HG03039 (cell line): ENCODE results near the gene NME1.
"Not testable (repeated sequence)": the region's sequence is repeated elsewhere in the genome, so short reads cannot be mapped to it uniquely, and the experiment has no call there.

Experiments used
- ATAC-seq: cut with Tn5 transposase; IDR thresholded peaks from one replicate; pipeline ENCODE4 v1.9.1; 2021; ENCODE audit warnings: mild to moderate bottlenecking, moderate library complexity; ENCODE audit not compliant: unreplicated experiment

NME1 gene

DNA sequence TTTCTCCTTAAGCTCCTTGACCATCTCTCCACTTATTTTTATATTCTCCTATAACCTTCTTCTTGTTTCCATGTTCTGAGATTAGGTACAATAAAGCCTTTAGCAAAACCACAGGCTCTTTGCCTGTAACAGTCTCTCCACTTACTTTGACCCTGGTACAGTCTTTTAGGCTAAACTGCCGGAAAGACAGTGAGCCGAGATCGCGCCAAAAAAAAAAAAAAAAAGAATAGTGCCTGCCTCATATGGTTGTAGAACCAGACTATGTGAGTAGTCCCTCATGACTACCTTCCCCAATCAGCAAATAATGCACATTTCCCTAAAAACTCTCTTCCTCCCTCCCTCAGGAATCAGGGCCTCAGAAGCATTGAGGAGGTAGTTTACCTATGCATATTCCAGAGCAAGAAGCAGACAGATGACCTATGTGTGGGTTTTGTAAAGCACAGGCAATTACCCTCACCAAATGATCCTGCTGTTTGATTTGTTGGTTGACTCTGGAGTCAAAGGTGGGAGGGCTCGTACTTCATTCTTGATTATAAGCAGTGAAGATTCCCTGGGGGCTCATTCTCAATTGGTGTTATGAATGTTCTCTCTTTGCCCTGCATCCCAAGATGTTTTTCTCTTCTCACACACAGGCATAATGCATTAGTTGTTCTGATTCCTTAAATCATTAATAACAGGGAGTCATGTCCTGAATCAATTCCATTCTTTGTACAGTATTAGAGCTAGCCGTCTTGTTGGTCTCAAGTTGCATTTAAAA is 8.9 kb upstream of the NME1 start:
- ATAC-seq: no peak

DNA sequence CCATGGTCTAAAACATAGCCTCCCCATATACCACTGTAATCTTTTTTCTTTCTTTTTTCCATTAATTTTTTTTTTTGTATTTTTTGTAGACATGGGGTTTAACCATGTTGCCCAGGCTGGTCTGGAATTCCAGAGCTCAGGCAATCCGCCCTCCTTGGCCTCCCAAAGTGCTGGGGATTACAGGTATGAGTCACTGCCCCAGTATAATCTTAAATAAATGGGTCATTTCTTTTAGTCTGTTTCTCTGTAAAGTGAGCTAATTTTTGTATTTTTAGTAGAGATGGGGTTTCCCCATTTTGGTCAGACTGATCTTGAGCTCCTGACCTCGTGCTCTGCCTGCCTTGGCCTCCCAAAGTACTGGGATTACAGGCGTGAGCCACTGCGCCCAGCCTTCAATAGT is 5.7 kb upstream of the NME1 start:
- no peak for ATAC-seq

GRCh38 chr17:51149163-51149562 is 4.2 kb upstream of the NME1 start:
- ATAC-seq: no peak

GRCh38 chr17:51150932-51151331 is 2.4 kb upstream of the NME1 start:
- no peak for ATAC-seq

GRCh38 chr17:51152766-51153209 is 571 bp upstream of the NME1 start:
- no peak for ATAC-seq

DNA sequence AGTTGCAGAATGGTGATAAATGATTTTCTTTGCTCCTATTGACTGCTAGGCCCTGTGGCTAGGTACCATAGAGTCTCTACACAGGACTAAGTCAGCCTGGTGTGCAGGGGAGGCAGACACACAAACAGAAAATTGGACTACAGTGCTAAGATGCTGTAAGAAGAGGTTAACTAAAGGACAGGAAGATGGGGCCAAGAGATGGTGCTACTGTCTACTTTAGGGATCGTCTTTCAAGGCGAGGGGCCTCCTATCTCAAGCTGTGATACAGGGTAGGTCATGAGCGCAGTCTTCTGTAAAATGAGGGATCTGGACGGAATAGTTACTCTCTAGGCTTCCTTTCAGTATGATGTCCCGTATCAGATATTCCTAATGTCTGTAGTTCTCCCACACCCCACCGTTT is 817 bp downstream of the NME1 start:
- no peak for ATAC-seq

DNA sequence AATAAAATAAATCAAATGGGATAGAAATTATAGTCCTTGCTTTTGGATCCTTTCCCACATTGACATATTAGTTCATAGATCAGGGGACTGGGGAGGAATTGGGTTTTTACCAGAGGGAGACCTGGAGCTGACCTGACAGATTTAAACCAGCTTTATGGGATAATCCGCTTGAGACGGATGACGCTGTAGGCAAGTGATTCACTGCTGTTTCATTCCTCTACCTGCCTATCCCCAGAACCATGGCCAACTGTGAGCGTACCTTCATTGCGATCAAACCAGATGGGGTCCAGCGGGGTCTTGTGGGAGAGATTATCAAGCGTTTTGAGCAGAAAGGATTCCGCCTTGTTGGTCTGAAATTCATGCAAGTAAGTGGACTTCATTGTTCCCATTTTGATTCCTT is 2.1 kb downstream of the NME1 start:
- ATAC-seq: no peak

GRCh38 chr17:51159604-51160003 is 6.2 kb downstream of the NME1 start:
- ATAC-seq: no peak

- no peak for ATAC-seq
Measured at GRCh38 chr17:51161541-51161940, 8.2 kb downstream of the NME1 start.

DNA sequence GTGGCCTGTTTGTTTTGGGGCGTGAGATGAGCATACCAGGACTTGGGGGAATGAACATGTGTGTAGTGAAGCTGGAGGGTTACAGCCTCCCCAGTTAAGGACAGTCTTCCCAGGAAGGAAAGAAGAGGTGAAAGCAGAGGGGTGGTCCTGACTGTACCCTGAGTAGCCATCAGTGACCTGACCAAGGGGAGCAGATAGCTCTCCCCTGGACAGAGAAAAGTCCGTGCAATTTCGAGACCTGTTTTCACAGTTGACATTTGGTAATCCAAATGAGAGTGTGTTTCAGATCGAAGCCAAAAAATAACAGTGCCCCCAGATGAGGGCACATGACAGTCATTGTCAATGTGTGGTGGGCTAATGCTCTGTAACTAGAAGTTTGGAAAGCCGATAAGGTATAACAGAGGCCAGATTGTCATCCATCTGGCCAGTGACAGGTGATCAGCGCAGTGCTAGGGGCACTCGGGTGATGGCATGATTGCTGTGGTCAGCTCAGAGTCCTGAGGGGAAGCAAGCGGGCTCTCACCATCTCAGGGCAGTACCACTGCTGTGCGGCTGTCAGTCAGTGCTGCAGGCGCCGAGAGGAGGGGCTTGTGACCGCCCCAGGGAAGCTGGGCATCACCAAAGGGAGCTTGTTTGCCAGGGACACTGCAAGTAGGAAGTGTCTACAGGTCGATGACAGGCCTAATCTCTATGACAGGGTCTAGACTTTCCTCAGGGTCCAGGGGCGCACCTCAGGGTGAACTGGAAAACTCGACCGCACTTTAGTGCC is 11.7 kb downstream of the NME1 start:
- ATAC-seq: no peak

DNA sequence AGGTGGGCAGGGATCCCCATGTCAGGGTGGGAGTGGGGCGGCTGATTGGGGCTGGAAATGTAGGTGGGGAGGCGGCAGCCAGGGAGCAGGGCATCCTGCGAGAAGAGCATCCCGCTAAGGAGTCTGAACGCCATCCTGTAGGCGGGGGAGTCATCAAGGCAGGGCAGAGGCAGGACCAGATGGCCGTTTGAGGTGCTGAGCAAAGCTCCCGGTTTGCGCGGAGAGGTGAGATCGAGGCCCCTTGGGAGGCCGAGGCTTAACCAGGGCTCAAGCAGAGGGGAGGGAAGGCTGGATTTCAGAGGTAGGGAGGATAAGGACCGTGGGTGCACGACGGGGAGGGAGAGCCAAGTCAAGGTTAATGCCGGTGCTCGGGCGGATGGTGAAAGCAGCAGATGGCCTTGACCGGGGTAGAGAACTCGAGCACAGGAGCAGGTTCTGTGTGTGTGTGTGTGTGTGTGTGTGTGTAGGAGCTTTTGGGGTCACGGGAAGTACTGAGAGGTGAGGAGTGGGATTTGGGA is 12.4 kb downstream of the NME1 start:
- ATAC-seq: peak; percentile 3

DNA sequence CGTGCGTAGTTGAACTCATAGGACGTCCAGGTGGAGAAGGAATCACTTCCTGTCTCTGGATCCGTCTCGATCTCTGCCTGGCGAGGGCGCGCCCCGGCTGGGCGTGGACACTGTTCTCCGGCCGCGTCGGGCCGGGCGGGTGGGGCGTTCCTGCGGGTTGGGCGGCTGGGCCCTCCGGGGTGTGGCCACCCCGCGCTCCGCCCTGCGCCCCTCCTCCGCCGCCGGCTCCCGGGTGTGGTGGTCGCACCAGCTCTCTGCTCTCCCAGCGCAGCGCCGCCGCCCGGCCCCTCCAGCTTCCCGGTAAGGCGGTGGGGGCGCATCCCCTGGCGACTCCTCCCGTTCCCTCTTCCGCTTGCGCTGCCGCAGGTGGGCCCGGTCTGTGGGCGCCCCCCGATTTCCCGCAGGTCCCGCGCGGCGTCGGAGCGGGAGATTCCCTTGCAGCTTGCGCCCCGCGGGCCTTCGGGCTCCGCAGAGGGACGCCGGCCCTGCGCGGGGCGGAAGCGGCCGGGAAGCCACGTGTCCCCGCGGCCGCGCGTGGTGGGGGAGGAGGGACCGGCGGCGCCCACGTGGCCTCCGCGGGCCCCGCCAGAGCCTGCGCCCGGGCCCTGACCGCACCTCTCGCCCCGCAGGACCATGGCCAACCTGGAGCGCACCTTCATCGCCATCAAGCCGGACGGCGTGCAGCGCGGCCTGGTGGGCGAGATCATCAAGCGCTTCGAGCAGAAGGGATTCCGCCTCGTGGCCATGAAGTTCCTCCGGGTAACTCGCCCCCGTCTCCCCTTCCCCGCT is 13.0 kb downstream of the NME1 start, which contains the start of gene NME2:
TSS of gene NME2 (plus strand) at position 214 of the 789 bp plus-strand sequence. CDS start at position 634, 420 bp downstream.
- peak; percentile 80 for ATAC-seq

DNA sequence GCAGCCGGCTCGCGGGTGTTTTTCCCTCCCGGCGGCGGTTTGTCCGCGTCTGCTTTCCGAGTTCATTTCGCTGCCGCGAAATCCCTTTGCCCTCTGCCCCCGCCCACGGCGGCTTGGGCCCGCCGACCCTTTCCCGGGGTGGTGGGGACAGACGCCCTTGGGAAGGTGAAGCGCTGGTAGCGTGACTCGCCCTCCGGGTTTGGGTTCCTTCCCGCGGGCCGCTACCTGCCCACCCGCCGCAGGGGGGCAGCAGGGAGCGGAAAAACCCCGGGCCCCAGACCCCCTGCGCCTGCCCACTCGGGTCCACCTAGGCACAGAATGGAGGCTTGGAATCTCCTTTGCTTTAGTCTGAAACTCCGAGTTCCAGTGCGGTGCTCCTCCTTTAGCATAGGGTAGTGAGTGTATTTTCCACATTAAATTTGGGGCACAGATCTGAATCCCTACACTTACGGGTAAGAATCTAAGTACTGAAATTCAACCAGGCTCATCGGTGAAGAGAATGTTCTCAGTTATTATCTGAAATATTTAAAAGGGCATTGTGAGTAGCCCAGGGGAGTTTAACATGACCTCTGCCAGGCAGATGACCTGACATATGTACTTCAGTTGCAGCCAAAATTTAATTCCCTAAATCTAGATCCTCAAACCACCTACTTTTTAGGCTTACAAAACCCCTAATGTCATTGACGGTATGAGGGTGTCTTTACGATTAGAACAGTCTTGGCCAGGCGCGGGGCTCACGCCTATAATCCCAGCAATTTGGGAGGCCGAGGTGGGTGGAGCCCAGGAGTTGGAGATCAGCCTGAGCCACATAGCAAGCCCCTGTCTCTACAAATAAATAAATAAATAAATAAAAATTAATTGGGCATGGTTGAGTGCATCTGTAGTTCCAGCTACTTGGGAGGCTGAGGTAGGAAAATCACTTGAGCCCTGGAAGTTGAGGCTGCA is 13.9 kb downstream of the NME1 start:
- peak; percentile 43 for ATAC-seq

DNA sequence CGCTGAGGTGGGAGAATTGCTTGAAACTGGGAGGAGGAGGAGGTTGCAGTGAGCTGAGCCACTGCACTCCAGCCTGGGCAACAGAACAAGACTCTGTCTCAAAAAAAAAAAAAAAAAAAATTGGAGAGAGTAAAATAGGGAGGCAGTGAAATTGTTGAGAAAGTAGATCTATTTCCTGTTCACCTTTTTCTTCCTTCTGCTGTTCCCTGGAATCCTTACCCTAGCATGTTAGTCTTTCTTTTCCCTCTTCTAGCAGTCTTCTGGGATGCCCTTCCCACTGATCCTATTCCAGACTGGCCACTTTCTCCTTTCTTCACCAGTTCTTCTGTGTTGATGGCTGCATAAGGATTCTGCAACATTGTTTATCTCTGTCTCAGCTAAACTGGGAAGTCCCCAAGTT is 16.0 kb downstream of the NME1 start:
- ATAC-seq: no peak

DNA sequence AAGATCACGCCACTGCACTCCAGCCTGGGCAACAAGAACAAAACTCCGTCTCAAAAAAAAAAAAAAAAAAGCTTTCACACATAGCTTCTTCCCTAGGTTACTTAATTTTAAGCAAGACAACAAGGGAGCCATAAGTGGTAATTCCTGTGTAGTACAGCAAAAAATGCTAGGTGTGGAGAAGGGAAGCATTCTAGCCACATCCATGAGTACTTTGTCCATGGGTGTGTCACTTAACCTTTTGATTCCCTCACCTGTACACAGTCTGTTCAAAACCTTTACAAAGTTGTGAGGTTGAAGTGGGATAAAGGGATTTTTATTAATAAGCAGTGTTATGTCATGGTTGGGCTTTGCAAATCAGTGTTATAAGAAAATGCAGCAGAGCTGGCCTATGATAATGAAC is 17.4 kb downstream of the NME1 start:
- no peak for ATAC-seq

DNA sequence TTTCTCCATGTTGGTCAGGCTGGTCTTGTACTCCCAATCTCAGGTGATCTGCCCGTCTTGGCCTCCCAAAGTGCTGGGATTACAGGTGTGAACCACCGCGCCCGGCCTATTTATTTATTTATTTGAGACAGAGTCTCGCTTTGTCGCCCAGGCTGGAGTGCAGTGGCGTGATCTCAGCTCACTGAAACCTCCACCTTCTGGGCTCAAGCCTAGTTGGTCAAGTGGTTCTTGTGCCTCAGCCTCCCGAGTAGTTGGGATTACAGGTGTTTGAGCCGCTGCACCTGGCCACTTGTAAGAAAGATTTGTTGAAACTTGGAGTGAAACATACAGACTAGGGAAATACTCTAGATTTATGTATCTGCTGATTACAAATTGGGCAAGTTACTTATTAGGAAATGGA is 18.7 kb downstream of the NME1 start:
- ATAC-seq: not testable (repeated sequence)

- ATAC-seq: no peak
Measured at GRCh38 chr17:51180486-51180885, 27.1 kb downstream of the NME1 start.

DNA sequence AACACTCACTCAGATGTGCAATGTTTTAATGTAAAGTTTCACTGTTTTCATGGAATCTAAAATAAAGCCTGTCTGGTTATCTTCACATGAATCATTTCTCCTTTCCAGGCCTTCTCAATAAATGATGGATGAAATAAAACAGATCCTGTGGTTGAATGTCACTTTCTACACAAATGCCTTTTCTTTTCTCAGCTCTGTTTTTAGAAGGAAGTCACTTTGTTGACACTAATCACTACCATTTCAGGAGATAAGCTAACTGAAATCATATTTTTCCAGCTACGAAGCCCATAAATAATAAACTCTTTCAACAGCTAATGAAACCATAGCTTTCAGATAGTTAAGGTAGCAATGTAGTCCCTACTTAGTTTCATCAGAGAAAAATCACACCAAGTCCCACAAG is 30.8 kb downstream of the NME1 start:
- ATAC-seq: no peak

- no peak for ATAC-seq
Measured at GRCh38 chr17:51185763-51186332, 32.5 kb downstream of the NME1 start.
